HuH-7.5 (cell line): Measurements from ENCODE around the gene CAP2.
A peak's percentile ranks its signal among the peaks of the same experiment; 100 is the strongest.
"Not testable (repeated sequence)": the region's sequence is repeated elsewhere in the genome, so short reads cannot be mapped to it uniquely, and the experiment has no call there.

Experiments used
- DNase-seq: peaks from one replicate; pipeline ENCODE4 v3.0.0; 2011; ENCODE audit warnings: low spot score

The CAP2 gene

DNA sequence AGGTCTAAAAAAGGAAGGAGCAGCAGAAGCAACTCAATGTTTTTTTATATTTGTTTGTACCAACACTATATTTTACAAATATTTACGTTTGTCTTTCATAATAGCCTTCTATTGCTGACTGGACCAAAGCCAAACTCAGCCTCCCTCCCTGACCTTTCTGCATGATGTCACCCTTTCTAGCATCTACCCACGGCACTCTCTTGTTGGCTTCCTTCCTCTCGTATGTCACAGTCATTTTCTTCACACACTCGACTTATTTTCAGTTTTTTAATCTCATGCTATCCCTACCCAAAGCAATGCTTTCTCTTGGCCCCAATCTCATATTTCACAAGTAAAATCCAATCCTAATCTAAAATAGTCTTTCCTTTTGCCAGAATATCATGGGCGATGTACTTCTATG is 190.4 kb downstream of the CAP2 start:
- no peak for DNase-seq

DNA sequence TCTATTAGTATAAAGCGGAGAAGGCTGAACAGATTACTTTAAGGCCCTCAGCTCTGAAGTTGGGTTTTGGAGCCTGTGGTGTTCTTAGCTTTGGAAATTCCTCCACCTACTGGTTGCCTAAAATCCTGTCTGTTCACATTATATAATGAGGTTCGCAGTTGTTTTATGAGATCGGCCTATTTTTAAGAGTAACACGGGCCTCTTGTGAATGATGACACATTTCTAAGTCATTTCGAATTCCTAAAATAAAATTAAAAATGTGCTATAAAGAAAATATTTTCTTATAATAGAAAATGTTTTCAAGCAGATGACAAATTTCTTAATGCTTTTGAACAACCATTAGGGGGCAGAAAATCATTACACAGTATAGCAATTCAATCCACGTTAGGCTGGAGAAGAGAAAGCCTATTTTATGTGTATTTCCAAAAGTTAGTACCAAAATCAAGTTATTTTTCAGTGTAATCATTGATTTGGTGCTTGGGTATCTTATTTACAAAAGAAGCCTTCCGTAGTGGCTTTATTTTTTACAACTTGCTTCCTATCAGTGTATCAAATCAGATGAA is 190.9 kb downstream of the CAP2 start:
- DNase-seq: peak; percentile 48

DNA sequence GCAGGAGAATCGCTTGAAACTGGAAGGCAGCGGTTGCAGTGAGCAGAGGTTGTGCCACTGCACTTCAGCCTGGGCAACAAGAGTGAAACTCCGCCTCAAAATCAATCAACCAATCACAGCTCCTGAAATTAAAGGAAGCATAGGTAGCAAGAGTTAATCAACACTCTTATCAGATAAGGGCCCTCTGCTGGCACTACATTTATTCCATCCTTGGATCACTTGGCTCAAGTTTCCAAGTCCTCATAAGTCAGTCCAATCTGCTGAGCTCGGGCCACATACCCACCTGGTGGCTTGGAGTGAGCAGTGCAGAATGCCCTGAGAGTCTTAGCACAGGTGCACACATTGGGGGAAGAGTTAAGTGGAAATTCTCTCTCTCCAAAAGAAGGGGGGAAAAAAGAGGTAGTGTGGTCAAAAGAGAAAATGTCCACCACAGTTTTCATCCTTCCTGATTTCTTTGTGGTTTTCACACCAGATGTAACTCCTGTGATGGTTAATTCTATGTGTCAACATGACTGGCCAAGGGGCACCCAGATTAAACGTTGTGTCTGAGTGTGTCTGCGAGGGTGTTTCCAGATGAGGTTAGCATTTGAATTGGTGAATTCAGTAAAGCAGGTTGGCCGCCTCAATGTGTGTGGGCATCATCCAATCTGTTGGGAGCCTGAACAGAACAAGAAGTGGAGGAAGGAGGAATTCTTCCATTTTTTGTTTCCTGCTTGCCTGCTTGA is 192.5 kb downstream of the CAP2 start:
- DNase-seq: no peak

DNA sequence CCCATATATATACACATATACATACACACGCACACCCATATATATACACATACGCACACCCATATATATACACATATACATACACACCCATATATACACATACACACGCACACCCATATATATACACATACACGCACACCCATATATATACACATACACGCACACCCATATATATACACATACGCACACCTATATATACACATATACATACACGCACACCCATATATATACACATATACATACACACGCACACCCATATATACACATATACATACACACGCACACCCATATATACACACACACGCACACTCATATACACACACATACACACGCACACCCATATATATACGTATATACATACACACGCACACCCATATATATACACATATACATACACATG is 193.2 kb downstream of the CAP2 start:
- not testable (repeated sequence) for DNase-seq

DNA sequence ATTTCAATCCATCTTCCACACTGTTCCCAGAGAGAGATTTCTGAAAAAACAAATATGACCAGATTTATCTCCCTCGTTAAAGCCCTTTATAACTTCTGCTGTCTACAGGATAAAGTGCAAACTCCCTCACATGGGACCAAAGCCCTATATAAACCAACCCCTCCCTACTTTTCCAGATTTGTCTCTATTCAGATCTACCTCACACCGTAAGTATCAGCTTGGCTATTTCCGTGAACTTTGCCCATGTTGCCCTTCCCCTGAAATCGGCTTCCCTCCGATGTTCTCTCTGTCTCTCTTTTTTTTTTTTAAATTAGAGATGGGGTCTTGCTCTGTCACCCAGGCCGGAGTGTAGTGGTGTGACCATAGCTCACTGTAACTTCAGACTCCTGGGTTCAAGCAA is 194.6 kb downstream of the CAP2 start:
- no peak for DNase-seq

DNA sequence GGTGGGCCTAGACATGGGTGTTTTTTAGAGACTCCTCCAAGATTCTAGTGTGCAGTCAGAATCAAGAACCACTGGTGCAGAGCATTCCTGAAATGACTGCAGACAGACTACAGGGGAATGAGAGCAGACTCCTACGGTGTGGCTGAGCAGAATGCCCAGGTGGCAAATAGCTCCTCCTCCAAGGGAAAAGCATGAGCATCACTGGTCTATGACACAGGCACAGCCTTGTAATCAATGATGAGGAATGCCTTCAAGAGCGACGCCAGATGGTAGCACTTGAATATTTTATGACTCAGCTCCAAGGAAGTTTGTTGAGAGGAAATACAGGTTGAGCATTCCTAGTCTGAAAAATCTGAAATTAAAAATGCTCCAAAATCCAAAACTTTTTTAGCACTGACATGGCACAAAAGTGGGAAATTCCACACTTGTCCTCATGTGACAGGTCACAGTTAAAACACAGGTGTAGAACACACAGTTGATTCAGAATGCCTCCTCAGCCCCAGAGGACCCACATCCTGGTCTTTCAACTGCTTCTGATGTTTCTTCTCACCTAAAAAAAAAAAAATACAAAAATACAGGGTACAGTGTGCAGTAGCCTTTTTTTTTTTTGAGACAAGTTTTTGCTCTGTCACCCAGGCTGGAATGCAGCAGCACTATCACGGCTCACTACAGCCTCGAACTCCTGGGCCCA is 196.2 kb downstream of the CAP2 start:
- DNase-seq: no peak

DNA sequence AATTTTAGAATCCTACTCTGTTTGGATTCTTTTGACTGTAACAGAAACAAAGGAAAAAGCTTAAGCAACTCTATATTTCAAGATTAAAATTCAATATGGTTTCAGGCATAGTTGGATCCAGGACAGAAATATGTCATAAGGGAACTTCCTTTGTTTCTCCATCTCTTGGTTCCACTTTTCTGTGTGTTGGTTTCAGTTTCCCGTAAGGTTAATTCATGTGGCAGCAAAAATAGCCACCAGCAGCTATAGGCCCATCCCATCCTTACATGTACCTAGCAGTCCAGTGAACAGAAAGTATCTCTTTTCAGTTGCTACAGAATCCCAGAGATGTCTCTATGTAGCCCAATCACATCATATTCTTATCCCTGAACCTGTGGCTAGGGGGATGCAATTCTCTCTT is 197.9 kb downstream of the CAP2 start:
- no peak for DNase-seq

DNA sequence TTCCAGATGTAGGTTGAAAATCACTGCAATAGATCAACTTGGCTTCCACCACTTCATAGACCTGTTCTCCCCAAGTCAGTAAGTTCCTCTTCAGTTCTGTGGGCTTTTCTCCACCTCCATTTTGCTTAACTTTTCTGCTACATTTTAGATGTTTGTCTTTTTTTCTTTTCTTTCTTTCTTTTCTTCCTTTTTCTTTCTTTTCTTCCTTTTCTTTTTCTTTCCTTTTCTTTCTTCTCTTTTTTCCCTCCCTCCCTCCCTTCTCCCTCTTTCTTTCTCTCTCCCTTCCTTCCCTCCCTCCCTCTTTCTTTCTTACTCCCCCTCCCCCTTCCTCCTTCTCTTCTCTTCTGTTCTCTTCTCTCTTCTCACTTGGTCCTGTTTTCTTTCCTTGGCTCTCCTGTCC is 199.9 kb downstream of the CAP2 start:
- no peak for DNase-seq

DNA sequence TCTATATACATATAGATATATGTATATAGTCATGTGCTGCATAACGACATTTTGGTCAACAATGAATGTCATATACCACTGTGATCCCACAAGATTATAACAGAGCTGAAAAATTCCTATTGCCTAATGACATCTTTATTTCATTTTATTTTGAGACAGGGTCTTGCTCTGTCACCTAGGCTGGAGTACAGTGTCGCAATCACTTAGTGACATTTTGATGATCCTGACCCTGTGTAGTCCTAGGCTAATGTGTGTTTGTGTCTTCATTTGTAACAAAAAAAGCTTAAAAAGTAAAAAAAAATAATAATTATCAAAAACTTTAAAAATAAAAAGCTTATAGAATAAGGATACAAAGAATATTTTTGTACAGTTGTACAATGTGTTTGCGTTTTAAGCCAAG is 202.7 kb downstream of the CAP2 start:
- no peak for DNase-seq

DNA sequence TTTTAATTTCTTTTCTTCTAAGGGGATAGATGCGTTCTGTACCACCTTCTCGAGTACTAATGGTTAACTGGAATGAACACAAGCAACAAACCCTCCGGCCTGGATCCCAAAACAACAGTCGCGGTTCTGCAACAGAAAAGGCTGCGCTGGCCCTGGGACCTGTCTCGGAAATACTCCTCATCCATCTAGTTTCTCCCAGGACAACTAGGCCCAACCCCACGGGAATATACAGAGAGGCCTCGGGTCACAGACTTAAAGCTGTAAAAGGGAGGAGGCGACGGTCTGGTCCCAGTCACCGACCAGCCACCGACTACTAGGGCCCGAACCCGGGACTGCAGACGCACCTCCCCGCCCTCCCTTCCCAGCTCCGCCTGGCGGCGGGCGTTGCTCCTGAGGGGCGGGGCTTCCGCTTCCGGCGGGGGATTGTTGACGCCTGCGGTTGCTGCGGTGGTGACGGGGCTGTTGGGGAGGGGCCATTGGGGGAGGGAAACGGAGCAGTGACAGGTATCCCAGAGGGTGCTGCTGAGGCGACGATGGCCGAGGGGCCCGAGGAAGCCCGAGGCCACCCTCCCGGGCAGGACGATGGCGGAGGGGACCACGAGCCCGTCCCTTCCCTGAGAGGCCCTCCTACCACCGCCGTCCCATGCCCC is 206.6 kb downstream of the CAP2 start, which contains the start of gene FAM8A1:
TSS of gene FAM8A1 (plus strand) at position 426 of the 650 bp plus-strand sequence. CDS start at position 534, 108 bp downstream.
- peak; percentile 76 for DNase-seq

DNA sequence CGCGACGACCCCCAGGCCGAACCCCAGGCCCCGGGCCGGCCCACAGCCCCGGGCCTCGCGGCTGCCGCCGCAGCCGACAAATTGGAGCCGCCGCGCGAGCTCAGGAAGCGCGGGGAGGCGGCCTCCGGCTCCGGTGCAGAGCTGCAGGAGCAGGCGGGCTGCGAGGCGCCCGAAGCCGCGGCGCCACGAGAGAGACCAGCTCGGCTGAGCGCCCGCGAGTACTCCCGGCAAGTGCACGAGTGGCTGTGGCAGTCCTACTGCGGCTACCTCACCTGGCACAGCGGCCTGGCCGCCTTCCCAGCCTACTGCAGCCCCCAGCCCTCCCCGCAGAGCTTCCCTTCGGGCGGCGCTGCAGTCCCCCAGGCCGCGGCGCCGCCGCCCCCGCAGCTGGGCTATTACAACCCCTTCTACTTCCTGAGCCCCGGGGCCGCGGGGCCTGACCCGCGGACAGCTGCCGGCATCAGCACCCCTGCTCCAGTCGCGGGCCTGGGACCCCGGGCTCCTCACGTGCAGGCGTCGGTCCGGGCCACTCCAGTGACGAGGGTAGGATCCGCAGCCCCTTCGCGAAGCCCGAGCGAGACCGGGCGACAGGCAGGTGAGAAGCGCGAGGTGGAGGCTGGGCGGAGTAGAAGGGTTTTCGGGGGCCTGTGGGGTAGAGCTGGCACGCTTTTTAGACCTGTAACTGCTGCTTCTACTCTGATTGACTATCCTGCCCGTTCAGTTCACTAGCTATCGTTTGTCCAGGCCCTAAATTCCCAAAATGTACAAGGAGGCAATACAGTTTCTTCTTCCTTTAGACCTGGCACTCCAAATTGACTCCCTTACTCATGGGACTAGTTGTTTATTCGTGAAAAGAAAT is 207.4 kb downstream of the CAP2 start:
- DNase-seq: no peak

DNA sequence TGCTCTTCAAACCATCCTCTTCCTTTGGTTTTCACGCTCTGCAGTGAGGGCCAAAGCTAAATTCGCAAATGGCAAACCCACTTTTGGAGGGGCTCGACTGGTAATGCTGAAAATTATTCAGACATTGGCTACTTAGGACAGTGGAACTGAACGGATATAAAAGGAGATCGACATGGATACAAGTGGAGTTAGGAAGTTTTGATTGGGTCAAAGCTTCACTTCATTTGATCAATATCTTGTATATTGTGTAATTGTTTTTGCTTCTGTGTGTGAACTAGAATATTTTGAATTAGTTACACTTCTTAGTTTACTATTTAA is 207.9 kb downstream of the CAP2 start:
- DNase-seq: no peak

DNA sequence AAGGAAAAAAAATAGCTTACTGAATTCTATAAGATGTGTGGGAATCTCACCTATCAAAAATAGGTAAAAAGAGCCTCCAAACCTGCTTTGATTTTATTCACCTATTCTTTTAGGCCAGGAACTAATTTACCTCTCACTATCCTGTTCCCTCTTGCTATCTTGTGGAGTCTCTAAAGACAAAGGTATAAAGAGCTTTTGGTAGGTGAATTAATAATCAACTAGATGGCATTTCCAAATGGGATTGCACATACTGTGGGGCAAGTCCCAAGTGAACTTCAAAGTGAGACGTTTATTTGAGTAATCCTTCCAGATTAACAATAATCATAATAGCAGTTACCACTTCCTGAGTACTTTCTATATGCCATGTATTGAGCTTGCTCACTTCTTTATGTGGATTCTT is 209.5 kb downstream of the CAP2 start:
- DNase-seq: no peak

DNA sequence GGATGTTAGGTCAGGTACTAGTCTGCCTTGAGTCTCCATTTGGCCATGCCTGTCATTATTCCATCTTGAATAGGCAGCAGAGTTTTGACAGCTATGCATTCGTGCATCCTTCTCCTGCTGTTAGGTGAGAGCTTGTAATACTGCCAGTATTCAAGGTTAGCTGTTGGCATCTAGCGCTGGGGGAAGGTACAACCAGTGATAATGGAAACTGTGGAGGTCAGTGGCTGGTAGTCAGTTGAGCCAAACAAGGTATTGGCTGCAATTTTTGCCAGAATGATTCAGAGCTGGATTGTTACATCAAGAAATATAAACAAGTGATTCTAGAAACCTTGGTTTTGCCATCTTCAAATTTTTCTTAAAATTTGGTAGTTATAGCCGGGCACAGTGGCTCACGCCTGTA is 213.2 kb downstream of the CAP2 start:
- no peak for DNase-seq
